Astrocyte (in vitro differentiated cells and primary cell): ENCODE data around the gene C1QTNF3. TPM values are rescaled to one million over a fixed set of nuclear protein-coding genes. Genes with fewer than 3 reads are reported as not detected.

Source experiments
- DNase-seq: peaks from one replicate; pipeline ENCODE4 v3.0.0-alpha.2; 2010; ENCODE audit warnings: low read depth
- FAIRE-seq: peaks from 2 replicates; lab custom pipeline; 2011; peaks lifted over from hg19 to GRCh38; lab: Jason Lieb, UNC
- H2AFZ ChIP-seq: 2 replicates; pipeline ENCODE4 v1.6.0; 2012; ENCODE audit warnings: low read depth, low read length, inconsistent platforms
- H3K27ac ChIP-seq: 2 replicates; pipeline ENCODE4 v1.5.1; 2011; ENCODE audit warnings: low read depth, low read length, inconsistent platforms
- H3K27me3 ChIP-seq: 2 replicates; pipeline ENCODE4 v1.6.0; 2011; ENCODE audit warnings: low read length, inconsistent platforms; ENCODE audit not compliant: insufficient read depth
- H3K36me3 ChIP-seq: 2 replicates; pipeline ENCODE4 v1.5.1; 2011; ENCODE audit warnings: low read length, inconsistent platforms; ENCODE audit not compliant: insufficient read depth
- H3K4me1 ChIP-seq: 2 replicates; pipeline ENCODE4 v1.5.1; 2011; ENCODE audit warnings: low read length, inconsistent platforms; ENCODE audit not compliant: insufficient read depth
- H3K4me2 ChIP-seq: 2 replicates; pipeline ENCODE4 v1.6.0; 2012; ENCODE audit warnings: low read length, inconsistent platforms
- H3K4me3 ChIP-seq: 2 replicates; pipeline ENCODE4 v1.5.1; 2011; ENCODE audit warnings: low read depth, mild to moderate bottlenecking, low read length, inconsistent platforms; ENCODE audit not compliant: insufficient read depth
- H3K79me2 ChIP-seq: 2 replicates; pipeline ENCODE4 v1.6.0; 2012; ENCODE audit warnings: mild to moderate bottlenecking, low read length, inconsistent platforms; ENCODE audit not compliant: insufficient read depth
- H3K9ac ChIP-seq: 2 replicates; pipeline ENCODE4 v1.6.0; 2012; ENCODE audit warnings: mild to moderate bottlenecking, low read length, inconsistent platforms
- H3K9me3 ChIP-seq: 2 replicates; pipeline ENCODE4 v1.5.1; 2012; ENCODE audit warnings: low read depth, mild to moderate bottlenecking, low read length, inconsistent platforms; ENCODE audit not compliant: insufficient read depth
- H4K20me1 ChIP-seq: 2 replicates; pipeline ENCODE4 v1.6.0; 2012; ENCODE audit warnings: low read length, inconsistent platforms; ENCODE audit not compliant: insufficient read depth
- H3K27ac Mint-ChIP-seq: one replicate; pipeline ENCODE4 v1.8.0; 2021; ENCODE audit warnings: mild to moderate bottlenecking, mixed read lengths; ENCODE audit not compliant: unreplicated experiment
- H3K27me3 Mint-ChIP-seq: one replicate; pipeline ENCODE4 v1.8.0; 2021; ENCODE audit warnings: low read depth, mixed read lengths; ENCODE audit not compliant: unreplicated experiment
- H3K36me3 Mint-ChIP-seq: one replicate; pipeline ENCODE4 v1.8.0; 2021; ENCODE audit warnings: low read depth, mixed read lengths; ENCODE audit not compliant: unreplicated experiment
- H3K4me1 Mint-ChIP-seq: one replicate; pipeline ENCODE4 v1.8.0; 2021; ENCODE audit warnings: low read depth, mixed read lengths; ENCODE audit not compliant: unreplicated experiment
- H3K4me3 Mint-ChIP-seq: one replicate; pipeline ENCODE4 v1.8.0; 2021; ENCODE audit warnings: mild to moderate bottlenecking, moderate library complexity, mixed read lengths; ENCODE audit not compliant: unreplicated experiment
- H3K9me3 Mint-ChIP-seq: one replicate; pipeline ENCODE4 v1.8.0; 2021; ENCODE audit warnings: mild to moderate bottlenecking, mixed read lengths; ENCODE audit not compliant: unreplicated experiment
- EZH2 ChIP-seq: IDR thresholded peaks from 2 replicates; pipeline ENCODE4 v1.6.1; 2012; ENCODE audit warnings: mild to moderate bottlenecking, low read length, inconsistent platforms; ENCODE audit not compliant: insufficient read depth
- total RNA-seq: library from RNA; stranded (reverse); gene quantifications from 2 replicates; pipeline ENCODE4 v1.2.1, GENCODE V29; 2021
- TF ChIP-seq, protein P1 (sequence below): IDR thresholded peaks from 2 replicates; pipeline ENCODE4 v1.5.1; 2011; ENCODE audit warnings: low read depth, mild to moderate bottlenecking, inconsistent platforms, low read length, moderate library complexity; ENCODE audit not compliant: insufficient read depth

Gene C1QTNF3
- total RNA-seq, 1 donor from 2014 or later, result 0.95 TPM

DNA sequence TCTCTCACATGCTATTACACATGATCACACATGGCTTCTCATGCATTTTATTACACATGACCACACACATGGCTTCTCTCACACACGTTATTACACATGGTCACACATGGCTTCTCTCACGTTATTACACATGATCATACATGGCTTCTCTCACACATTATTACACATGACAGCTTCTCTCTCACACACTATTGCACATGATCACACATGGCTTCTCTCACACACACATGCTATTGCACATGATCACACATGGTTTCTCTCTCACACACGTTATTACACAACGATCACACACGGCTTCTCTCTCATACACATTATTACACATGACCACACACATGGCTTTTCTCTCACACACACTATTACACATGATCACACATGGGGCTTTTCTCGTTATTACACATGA lies 57.6 kb downstream of the C1QTNF3 start:
- Mint-ChIP-seq H3K36me3 (peaks cover 14% of the 10 kb centered on the region), H3K27me3 (no peaks in the 10 kb centered on the region)
- H3K4me3 ChIP-seq, result no peak overlapping the region

DNA sequence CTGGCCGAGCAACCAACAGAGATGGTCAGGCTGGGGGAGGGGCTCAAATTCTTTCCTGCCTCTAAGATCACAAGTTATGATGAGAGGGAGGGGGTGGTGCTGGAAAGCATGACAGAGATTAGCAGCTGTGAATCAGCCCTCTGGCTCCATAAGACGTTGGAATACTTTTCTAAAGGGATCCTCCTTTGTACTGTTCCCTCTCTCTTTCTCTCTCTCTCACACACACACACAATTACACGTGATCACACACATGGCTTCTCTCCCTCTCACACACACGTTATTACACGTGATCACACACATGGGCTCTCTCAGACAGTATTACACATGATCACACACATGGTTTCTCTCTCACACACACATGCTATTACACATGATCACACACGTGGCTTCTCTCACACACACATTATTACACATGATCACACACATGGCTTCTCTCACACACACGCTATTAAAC lies 58.3 kb downstream of the C1QTNF3 start, which contains the start of gene SLC45A2:
SLC45A2 (minus strand) TSS at position 23 of the 454 bp plus-strand sequence. CDS start 110 bp downstream, outside the sequence.
- Histone ChIP-seq H3K4me1 (no peaks in the 10 kb centered on the region), H3K9me3 (peaks cover 3% of the 10 kb centered on the region), H3K79me2 (no peaks in the 10 kb centered on the region), H3K27ac (no peak within 1 kb of the TSS), H3K27me3 (no peaks in the 10 kb centered on the region), H2AFZ (no peak within 1 kb of the TSS), H3K4me3 (no peak within 1 kb of the TSS), H3K4me2 (no peak within 1 kb of the TSS), H3K36me3 (peaks cover 8% of the 10 kb centered on the region), H3K9ac (no peak within 1 kb of the TSS), H4K20me1 (no peaks in the 10 kb centered on the region)
- DNase-seq (peak; percentile 40), FAIRE-seq (peak; percentile 68)
- TF ChIP-seq, protein P1, sequence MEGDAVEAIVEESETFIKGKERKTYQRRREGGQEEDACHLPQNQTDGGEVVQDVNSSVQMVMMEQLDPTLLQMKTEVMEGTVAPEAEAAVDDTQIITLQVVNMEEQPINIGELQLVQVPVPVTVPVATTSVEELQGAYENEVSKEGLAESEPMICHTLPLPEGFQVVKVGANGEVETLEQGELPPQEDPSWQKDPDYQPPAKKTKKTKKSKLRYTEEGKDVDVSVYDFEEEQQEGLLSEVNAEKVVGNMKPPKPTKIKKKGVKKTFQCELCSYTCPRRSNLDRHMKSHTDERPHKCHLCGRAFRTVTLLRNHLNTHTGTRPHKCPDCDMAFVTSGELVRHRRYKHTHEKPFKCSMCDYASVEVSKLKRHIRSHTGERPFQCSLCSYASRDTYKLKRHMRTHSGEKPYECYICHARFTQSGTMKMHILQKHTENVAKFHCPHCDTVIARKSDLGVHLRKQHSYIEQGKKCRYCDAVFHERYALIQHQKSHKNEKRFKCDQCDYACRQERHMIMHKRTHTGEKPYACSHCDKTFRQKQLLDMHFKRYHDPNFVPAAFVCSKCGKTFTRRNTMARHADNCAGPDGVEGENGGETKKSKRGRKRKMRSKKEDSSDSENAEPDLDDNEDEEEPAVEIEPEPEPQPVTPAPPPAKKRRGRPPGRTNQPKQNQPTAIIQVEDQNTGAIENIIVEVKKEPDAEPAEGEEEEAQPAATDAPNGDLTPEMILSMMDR, result no peak
- TF ChIP-seq EZH2, result no peak
- no peaks in the 10 kb centered on the region for H3K9me3 Mint-ChIP-seq
- peaks cover 14% of the 10 kb centered on the region for H3K36me3 Mint-ChIP-seq
- no peaks in the 10 kb centered on the region for H3K27me3 Mint-ChIP-seq
- no peak within 1 kb of the TSS for H3K4me3 Mint-ChIP-seq
- peak within 1 kb of the TSS; percentile 21 for H3K27ac Mint-ChIP-seq
- H3K4me1 Mint-ChIP-seq, result peaks cover 5% of the 10 kb centered on the region

More for the DNA sequence above, 57.6 kb downstream of the C1QTNF3 start:
- Histone ChIP-seq H3K79me2 (no peaks in the 10 kb centered on the region), H3K36me3 (peaks cover 8% of the 10 kb centered on the region), H3K27ac (no peak overlapping the region), H3K4me2 (no peak overlapping the region), H2AFZ (no peak overlapping the region), H3K27me3 (no peaks in the 10 kb centered on the region), H3K4me1 (no peaks in the 10 kb centered on the region), H3K9ac (no peak overlapping the region), H4K20me1 (no peaks in the 10 kb centered on the region), H3K9me3 (peaks cover 3% of the 10 kb centered on the region)
- no peak for DNase-seq
- H3K4me1 Mint-ChIP-seq, result peaks cover 5% of the 10 kb centered on the region
- H3K9me3 Mint-ChIP-seq, result no peaks in the 10 kb centered on the region
- FAIRE-seq, result no peak
- no peak overlapping the region for H3K27ac Mint-ChIP-seq
- H3K4me3 Mint-ChIP-seq, result no peak overlapping the region
- no peak for TF ChIP-seq EZH2
- TF ChIP-seq, protein P1, result no peak

DNA sequence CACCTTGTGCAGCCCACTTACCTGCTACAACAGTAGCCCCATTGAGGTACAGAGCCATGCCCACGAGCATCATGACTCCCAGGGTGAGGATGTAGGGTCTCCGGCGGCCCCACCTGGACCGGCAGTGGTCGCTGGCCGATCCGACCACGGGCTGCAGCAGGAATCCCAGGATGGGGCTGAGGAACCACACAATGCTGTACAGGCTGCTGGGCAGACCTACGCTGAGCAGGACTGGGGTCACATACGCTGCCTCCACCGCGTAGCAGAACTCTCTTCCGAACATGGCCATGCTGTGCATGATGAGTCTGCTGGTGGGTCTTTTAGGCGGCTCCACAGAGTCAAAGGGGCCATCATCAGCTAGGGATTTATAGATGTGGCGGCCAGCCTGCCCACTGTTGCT lies 58.8 kb downstream of the C1QTNF3 start:
- Histone ChIP-seq H3K9ac (no peak overlapping the region), H3K79me2 (no peaks in the 10 kb centered on the region), H3K4me2 (no peak overlapping the region), H3K9me3 (peaks cover 3% of the 10 kb centered on the region), H3K4me1 (no peaks in the 10 kb centered on the region), H4K20me1 (no peaks in the 10 kb centered on the region), H3K27me3 (no peaks in the 10 kb centered on the region), H3K4me3 (no peak overlapping the region), H2AFZ (no peak overlapping the region), H3K27ac (no peak overlapping the region), H3K36me3 (peaks cover 8% of the 10 kb centered on the region)
- no peaks in the 10 kb centered on the region for H3K9me3 Mint-ChIP-seq
- TF ChIP-seq, protein P1, result no peak
- no peak for TF ChIP-seq EZH2
- peaks cover 11% of the 10 kb centered on the region for H3K36me3 Mint-ChIP-seq
- H3K4me3 Mint-ChIP-seq, result no peak overlapping the region
- no peaks in the 10 kb centered on the region for H3K27me3 Mint-ChIP-seq
- peak overlapping the region; percentile 21 for H3K27ac Mint-ChIP-seq
- FAIRE-seq (no peak), DNase-seq (no peak)
- peaks cover 2% of the 10 kb centered on the region for H3K4me1 Mint-ChIP-seq
